ENCODE data around the gene SGIP1.

DNA sequence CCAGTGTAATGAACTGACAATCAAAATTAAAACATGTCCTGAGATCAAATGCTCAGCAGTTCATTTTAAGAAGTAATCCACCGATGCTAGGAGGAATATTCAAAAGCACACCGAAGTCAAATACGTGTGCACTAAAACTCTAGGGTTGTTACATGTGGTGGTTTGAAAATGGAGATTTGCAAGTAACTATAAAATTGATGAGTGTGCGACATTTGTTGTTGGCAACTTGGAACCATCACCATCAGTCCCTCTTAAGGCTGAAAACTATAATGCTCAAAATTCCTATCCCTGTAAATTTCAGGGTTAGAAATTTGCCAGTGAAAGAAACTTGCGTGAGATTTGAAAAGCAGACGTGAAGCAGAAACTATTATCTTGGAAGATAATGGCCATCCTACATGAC is 13.3 kb upstream of the SGIP1 start:
- TF ChIP-seq EZH2 (optimal IDR thresholded peaks at IDR 0.05; ENCODE audit: low read depth, low read length) (no peak), EZH2phosphoT487 (IDR thresholded peaks at IDR 0.05; ENCODE audit: low read length) (no peak)
- TF ChIP-seq, protein P1, sequence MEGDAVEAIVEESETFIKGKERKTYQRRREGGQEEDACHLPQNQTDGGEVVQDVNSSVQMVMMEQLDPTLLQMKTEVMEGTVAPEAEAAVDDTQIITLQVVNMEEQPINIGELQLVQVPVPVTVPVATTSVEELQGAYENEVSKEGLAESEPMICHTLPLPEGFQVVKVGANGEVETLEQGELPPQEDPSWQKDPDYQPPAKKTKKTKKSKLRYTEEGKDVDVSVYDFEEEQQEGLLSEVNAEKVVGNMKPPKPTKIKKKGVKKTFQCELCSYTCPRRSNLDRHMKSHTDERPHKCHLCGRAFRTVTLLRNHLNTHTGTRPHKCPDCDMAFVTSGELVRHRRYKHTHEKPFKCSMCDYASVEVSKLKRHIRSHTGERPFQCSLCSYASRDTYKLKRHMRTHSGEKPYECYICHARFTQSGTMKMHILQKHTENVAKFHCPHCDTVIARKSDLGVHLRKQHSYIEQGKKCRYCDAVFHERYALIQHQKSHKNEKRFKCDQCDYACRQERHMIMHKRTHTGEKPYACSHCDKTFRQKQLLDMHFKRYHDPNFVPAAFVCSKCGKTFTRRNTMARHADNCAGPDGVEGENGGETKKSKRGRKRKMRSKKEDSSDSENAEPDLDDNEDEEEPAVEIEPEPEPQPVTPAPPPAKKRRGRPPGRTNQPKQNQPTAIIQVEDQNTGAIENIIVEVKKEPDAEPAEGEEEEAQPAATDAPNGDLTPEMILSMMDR (IDR thresholded peaks at IDR 0.05; ENCODE audit: low read length) = no peak
